ENCODE results near the gene MTMR10.
A peak's percentile ranks its signal among the peaks of the same experiment; 100 is the strongest.

Gene MTMR10, protein sequence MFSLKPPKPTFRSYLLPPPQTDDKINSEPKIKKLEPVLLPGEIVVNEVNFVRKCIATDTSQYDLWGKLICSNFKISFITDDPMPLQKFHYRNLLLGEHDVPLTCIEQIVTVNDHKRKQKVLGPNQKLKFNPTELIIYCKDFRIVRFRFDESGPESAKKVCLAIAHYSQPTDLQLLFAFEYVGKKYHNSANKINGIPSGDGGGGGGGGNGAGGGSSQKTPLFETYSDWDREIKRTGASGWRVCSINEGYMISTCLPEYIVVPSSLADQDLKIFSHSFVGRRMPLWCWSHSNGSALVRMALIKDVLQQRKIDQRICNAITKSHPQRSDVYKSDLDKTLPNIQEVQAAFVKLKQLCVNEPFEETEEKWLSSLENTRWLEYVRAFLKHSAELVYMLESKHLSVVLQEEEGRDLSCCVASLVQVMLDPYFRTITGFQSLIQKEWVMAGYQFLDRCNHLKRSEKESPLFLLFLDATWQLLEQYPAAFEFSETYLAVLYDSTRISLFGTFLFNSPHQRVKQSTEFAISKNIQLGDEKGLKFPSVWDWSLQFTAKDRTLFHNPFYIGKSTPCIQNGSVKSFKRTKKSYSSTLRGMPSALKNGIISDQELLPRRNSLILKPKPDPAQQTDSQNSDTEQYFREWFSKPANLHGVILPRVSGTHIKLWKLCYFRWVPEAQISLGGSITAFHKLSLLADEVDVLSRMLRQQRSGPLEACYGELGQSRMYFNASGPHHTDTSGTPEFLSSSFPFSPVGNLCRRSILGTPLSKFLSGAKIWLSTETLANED
- 23.5 to 49.0 reads per million in 2 experiments for total RNA-seq

DNA sequence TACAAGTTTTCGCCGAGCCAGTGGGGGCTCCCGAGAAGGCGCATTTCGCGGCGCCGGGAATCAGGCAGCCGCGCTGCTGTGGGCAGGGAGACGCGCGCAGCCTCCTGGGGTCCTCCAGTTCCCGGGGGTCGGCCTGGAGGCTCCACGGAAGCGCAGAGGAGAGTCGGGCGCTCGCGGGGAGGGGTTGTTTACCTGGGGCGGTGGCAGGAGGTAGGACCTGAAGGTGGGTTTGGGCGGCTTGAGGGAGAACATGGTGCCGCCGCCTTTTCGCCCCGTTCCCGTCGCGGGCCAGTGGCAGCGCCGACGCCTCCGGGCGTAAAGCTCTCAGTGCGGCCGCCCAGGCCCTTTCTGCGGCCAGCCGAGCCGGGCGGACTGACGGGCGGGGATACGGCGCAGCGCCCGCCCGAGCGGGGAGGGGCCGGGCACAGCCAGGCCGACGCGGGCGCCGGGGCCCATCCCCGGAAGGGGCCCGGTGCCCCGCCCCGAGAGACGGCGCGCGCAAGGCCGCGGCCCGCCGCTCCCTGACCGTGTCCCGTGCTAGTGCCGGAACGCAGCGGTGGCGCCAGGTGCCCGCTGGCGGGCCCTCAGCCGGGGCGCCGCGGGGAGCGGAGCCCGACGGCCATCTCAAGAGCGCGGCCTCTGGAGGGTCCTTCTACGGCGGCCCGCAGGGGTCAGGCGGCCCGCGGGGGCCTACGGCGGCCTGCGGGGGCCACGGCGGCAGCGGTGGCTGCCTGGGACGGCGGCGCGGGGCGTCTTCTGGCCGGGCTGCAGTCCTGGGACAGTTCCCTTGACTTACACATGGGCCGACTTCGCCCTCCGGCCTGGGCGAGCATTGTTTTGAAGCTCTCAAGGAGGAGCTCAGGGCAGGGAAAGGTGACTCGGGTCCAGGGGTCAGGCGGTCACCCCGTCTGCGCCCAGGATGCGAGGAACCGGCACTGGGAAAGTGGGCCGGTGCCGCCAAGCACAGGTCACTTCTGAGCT, at the start of gene MTMR10:
Gene MTMR10 (minus strand): TSS at position 374 of the 981 bp plus-strand sequence. CDS start 122 bp downstream, at position 252.
- DNase-seq (ENCODE audit: low read depth) = peak; percentile 52

DNA sequence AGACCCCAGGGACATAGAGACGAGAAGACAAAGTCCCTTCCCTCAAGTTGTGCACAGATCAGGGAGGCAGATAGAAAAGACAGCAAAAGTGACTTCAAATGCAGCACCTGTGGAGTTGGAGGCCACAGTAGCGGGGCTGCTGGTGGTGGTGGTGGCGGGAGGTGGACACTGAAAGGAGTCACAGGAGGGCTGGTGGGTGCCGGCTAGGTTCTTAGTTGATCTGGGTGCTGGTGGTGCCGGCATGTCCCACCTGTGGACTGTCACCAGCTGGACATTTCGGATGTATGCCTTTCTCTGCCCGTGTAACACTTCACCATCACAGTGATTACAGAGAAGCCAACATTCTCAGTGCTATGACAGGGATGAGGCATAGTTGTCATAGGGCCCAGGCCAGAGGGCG, 49.2 kb upstream of the MTMR10 start:
- DNase-seq (ENCODE audit: low read depth) = no peak

DNA sequence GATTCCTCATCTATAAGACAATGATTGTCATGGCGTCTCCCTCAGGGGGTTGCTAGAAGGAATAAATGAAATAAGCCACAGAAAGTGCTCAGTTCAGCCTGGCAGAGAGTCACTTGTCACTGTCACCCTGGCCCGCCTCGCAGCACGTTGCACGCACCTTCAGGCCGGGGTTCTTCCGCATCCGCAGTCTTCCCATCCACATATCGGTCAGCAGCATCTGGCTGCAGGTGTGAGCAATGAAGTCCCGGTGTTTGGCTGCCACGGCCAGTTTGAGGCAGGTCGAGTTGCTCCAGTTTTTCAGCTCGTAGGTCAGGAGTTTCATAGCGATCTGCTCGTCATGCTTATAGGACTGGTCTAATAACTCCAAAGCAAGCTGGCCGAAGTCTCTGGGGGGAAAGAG, 48.5 kb upstream of the MTMR10 start:
- no peak for DNase-seq (ENCODE audit: low read depth)

DNA sequence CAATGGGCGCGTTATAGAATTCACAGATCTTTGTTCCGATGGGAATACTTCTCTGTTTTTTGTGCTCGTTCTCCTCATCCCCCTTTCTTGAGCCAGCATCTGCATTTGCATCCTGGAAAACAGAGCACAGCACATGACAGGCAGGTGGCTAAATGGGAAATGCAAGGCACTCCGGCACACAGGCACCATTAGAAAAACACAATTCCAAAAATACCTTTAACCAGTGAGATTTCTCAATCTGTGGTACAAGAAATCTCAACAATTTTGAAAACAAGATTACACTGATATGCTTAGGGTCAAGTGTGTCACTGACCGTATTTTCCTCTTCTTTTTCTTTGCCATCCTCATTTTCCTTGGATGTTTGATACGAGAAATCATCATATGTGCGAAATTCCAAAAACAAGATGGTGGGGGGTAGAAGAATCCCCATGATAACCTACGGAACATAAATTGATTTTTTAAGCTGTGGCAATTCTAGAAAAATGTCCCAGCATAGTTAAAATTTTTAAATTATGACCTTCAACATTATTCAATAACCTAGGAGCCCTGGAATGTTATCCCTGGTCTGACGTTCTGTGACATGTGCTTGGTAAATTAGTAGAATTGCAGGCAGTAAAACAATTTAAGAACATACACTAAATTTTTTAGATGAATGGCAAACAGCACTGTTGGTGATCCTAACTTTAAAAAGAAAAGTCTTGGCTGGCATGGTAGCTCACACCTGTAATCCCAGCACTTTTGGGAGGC, 46.5 kb upstream of the MTMR10 start:
- DNase-seq (ENCODE audit: low read depth) = no peak

DNA sequence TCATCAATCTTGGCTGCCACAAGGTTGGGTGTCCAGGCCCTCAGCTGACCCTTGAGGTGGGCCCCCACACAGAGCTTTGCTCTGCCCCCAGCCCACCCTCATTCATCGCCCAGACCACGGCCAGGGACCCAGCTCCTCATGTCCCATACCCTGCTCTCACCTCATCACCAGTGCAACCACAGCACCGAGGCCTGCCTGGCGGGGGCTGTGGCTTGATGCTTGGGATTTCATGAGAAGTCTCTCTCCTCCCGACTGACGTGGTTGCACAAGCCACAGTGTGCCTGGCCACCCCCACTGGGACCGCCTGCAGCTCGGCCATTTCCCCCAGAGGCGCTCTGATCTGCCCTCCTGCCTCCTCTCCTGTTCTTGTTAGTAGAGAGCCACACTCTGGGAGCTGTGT, 45.4 kb upstream of the MTMR10 start:
- no peak for DNase-seq (ENCODE audit: low read depth)

DNA sequence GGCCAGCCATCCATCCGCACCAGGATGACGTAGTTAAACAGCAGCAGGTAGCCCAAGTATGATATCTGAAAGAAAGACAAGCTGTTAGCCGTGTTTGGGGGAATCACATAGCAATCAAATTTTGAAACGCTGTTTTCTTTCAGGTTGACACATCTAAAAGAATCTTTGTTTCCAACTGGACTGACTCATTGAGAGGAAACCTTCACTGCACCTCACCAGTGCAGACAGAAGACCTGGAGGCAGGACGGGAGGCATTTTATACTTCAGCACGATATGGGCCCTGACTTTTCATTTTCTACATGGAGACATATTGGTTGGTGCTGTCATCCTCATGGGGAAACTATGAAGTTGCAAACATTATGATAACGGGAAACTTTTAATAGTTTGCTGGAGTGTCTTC, 44.2 kb upstream of the MTMR10 start:
- DNase-seq (ENCODE audit: low read depth) = no peak

DNA sequence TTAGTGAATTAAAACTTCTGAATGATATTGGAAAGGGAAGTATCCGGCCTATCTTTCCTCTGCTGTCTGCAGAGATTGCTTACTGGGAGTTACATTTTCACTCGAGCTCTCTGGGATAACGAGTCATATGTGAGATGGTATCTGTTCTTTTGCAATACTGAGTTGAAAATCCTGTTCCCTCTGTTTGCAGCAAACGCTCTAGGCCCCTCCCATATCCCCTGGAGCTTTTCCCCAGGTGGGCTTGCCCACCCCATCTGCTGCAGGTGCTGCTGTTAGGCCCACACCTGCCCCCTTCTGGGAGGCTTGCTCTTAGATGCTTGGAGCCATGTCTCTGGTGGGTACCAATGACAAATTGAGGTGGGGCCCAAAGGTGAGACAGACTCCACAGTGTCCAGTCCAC, 42.7 kb upstream of the MTMR10 start:
- no peak for DNase-seq (ENCODE audit: low read depth)

DNA sequence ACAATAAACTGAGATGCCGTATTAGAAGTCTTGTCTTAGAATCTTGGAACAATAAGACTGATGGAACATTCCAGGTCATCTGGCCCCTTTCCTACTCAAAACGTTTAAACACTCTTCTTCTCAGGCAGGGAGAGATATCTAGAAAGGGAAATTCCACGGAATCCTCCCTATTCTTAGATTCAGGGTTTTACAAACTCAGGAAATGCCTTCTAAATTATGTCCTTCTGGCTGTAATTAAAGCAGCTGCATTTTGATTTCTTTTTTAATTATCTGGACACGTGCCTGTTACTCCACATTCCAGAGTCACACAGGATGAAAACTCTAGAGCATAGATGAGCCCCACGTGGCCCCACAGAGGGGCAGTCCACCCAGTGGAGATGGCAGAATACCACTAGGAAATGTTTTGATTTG, 41.5 kb upstream of the MTMR10 start:
- no peak for DNase-seq (ENCODE audit: low read depth)

DNA sequence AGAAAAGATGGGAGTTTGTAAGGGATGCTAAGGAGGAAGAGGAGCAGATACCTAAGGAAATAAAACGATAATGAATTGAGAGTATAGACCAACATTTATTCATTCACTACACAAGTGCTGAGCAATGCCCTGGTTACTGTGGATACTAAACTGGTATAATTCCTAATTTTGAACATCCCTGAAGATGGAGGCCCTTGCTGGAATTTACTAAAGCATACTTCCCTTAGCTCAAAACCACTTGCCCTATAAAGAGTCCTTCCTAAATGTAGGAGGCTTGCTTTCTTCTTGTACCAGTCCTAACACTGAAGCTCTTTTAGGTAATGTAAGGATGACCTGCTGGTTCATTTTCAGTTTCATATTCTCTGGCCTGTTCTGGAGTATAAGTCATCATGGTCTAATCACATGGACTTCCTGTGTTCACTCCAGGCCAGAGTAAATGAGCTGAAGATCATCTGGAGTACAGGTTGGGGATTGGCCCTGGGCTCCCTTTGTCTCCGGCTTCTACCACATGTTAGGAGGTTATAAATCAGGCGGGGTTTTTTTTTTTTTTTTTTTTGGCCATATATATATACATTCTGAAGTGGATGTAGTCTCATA, 40.1 kb upstream of the MTMR10 start:
- DNase-seq (ENCODE audit: low read depth) = no peak

DNA sequence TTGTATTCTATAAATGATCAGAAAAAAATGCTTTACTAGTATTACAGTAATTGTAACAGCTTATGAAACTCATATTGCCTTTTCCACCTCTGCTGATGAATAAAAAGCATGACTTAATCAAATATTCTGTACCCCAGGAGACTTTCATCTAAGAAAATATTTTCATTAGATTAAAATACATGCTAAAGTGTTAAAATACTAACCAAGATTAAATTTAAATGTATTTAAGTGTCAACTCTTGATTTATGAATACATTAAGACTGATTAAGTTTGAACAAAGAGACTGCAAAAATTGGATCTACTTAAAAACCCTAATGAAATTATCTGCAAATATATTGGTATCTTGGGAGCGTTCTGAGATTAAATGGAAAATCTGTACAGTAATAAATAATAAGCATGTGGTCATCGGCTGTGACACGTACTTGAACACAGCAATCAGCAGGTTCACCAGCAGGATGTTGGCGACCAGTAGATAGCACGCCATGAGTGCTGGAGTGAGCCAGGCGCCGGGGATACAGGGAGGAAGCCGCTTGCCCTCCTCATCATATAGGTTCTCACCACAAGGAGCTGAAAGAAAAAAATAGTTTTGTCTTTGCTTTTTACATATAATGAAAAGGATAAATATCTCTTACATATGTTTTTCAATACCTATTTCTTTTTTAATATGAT, 36.6 kb upstream of the MTMR10 start:
- no peak for DNase-seq (ENCODE audit: low read depth)

DNA sequence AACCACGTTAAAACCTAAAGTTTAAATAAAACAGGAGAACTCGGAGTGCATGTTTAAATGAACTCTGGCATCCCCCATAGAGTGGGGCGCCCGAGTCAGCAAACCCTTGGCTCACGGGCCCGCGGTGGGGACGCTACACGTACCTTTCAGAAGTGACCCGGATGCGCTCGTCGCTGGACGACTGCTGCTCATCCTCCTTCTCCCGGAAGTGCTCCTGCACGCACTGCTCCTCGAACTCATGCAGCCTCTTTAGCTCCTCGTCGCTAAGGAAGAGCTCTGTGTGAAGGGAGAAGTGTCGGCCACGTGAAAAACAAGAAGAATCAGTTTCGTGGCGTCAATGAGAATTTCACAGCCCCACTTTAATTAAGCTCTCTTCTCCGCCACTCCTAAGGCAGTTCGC, 34.6 kb upstream of the MTMR10 start:
- DNase-seq (ENCODE audit: low read depth) = no peak

DNA sequence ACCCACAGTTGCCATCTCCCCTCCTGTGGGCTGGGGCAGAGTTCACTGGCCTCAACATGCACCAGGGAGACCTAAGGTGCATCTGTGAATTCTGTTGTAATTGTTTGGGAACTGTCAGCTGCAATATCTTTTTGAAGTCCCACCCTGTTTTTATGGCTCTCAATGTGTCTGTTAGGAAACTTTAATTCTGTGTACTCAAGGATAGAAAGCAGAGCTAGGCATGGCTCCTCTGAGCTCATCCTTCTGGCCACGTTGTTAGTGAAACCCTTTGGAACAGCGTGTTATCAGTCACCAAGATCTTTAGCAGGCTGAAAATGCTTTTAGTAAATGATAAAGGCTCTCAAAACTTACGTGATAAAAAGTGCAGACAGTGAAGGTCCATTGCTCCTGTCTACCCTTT, 33.6 kb upstream of the MTMR10 start:
- DNase-seq (ENCODE audit: low read depth) = no peak

DNA sequence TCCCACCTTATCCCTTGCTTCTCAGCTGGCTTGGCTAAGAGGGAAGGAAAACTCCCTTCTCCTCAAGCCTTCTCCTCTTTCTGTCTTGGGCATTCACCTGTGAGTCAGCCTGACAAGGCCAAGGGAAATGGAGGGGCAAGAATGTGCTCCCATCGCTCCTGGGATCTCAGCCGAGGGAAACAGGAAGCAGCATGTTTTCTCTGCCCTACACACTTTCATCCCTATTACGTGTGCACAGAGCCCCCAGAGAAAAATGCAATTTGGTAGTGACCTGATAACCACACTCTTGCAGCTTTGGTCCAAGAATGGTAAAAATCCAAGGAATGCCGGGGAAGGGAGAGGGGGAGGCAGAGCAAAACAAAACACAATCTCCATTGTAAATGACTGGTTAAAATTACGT, 32.9 kb upstream of the MTMR10 start:
- DNase-seq (ENCODE audit: low read depth) = no peak

DNA sequence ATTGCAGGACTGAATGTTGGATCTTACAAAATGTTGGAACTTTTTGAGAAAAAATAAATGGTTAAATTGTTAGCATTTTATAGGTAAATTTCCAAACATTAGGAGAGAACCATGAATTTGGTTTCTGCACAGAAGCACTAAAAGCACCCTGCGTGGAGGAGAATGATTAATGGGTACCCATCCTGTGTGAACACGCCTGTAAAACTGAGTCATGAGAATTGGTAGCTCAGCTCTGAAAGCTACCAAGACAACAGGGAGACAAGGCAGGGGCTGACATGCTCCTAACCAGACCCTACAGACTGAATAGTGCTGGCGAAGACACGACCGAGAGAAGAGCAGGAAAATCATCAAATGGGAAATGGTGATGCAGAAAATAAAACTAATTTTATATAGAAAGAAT, 32.4 kb upstream of the MTMR10 start:
- no peak for DNase-seq (ENCODE audit: low read depth)

DNA sequence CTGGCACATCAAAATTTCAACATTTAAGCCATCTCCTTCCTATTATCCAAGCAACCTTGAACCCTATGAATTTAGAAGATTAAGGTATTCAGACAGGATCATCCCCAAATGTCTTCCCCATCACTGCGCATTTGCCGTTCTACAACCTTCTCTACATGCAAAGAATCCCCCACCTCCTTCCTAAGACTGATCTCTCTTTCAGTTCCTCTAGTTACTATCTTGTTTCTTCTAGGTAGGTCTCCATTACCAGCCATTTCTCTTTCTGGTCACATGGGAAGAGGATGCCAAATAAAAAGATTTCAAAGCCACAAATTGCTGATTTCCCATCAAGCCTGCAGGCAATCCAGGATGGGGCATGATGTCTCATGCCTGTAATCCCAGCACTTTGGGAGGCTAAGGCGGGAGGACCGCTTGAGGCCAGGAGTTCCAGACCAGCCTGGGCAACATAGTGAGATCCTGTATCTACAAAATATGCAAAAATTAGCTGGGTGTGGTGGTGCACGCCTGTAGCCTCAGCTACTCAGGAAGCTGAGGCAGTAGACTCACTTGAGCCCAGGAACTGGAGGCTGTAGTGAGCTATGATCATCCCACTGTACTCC, 29.7 kb upstream of the MTMR10 start:
- no peak for DNase-seq (ENCODE audit: low read depth)

DNA sequence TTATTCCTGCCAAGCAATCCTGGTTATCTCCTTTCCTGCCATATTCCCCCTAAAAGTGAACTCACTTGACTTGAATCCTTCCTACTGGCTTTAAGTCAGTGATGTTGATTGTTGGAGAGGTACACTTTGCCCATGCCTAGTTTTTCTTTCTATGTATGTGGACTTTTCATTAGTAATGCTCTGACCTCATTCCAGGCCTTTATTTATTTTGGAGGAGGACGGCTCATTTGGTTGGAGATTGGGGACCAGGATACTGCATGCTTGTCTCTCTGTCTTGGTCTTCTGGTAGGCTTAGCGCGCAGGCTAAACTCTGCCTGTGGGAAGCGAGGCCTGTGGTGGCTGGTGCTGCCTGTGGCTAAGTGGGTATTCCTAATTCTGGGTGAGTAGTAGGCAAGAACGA, 29.1 kb upstream of the MTMR10 start:
- no peak for DNase-seq (ENCODE audit: low read depth)

DNA sequence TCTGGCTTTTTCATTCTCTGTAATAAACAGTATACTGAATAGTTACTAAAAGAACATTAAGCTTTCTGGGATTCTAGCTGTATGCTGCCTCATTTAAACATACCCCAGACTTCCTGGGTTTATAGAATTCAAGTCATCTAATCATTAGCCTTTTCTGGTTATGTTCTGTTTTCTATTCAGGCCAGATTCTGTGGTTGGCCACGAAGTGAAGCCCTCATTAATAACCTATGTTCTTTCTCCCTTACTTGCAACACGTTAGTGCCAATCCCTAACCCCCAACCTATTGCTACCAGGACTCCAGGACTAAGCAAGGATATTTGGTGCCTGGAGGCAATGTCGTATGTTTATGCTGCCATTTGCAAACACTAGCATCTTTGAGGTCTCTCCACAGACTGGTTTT, 28.6 kb upstream of the MTMR10 start:
- no peak for DNase-seq (ENCODE audit: low read depth)

DNA sequence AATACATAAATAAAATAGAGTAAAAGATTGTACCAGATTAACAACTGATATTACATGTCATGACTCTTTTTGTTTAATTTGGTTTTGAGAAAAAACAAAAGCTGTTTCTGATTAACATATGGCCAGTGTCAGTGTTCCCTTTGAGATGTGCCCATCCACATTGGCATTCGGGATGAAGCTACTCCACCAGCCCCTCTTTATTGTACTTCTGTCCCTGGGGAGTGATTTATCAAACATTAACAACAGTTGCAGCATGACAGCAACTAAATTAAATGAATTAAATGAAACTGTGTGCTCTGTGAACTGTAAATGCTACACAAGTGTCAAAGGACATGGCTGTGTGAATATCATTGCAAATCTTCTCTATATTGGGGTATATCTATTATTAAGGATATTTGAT, 25.9 kb upstream of the MTMR10 start:
- no peak for DNase-seq (ENCODE audit: low read depth)

DNA sequence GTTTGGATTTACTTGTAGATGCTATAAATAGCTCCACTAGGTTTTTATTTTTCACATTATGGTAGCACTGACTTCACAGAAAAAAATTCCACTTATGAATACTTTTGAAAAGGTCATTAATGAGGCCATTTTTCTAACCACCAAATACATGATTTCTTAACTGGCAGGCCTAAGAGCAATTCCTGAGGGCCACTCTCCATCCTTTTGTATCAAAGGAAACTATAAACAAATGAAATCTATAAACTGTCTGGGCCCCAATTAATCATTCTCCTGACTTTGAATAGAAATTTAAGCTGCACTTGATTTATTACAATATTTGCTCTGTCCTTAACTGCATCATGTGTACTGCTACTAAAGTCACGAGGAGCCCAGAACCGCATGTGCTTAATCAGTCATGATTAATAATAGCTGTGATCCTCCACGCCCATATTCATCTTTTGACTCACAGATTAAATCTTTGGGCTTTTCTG, 25.1 kb upstream of the MTMR10 start:
- DNase-seq (ENCODE audit: low read depth) = no peak

DNA sequence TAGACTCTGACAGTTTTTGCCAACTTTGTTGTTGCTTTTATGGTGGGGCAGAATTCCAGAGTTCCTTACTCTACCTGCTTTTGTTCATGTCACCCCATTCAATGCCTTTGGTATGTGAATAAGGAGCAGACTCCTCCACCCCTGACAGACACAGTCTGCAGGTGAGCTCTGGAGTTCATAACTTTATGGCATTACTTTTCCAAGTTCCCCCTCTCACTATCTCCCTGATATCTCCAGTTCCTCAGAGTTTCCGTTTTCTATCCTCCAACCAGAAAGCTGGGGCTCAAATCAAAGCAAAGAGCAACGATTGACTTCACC, 23.1 kb upstream of the MTMR10 start:
- no peak for DNase-seq (ENCODE audit: low read depth)

Data from T follicular helper cell (primary cell).